ENCODE results near the gene PTPRC. TPM values are rescaled to one million over a fixed set of nuclear protein-coding genes. Genes with fewer than 3 reads are reported as not detected.
A peak's percentile ranks its signal among the peaks of the same experiment; 100 is the strongest.

Gene PTPRC
- total and polyA plus RNA-seq, 2 experiments from 2014 or later, result 0.66 to 0.86 TPM

- WGBS, 2 experiments (ENCODE audit: low coverage in 1 of 2, low lambda C conversion rate in 2 of 2, missing lambda C conversion rate in 2 of 2), result 75 to 76% methylated on average over 5 of the region's 5 CpGs
- Histone ChIP-seq H3K36me3 (ENCODE audit: low read depth) (no peaks in the 10 kb centered on the region), H3F3A (ENCODE audit: insufficient read depth) (0 out of 2 replicates have a peak, but pooled peaks cover 6% of the 10 kb centered on the region), H3K9me3 (ENCODE audit: low read depth) (no peaks in the 10 kb centered on the region), H3K9me2 (ENCODE audit: insufficient read depth) (no peaks in the 10 kb centered on the region), H3K9ac (no peak overlapping the region), H3K27me3 (replicated peaks; ENCODE audit: insufficient read depth) (no peaks in the 10 kb centered on the region), H4K20me1 (ENCODE audit: insufficient read depth) (no peaks in the 10 kb centered on the region), H3K4me3 (no peak overlapping the region), H3K4me1 (ENCODE audit: insufficient read depth) (peaks cover 14% of the 10 kb centered on the region), H3K79me2 (ENCODE audit: insufficient read depth) (no peaks in the 10 kb centered on the region), H3K27ac (no peak overlapping the region), H3K4me2 (ENCODE audit: unreplicated experiment) (no peak overlapping the region), H2AFZ (no peak overlapping the region)
- TF ChIP-seq EZH2 (IDR thresholded peaks at IDR 0.05; ENCODE audit: insufficient read depth, poor library complexity, severe bottlenecking), result no peak
- TF ChIP-seq EZH2phosphoT487 (IDR thresholded peaks at IDR 0.05; ENCODE audit: insufficient read depth, low read depth), result no peak
- DNase-seq, result no peak
- in situ Hi-C loops (cut with MboI), result no loop called here
Measured at GRCh38 chr1:198729195-198729863, 90.5 kb downstream of the PTPRC start.

- peaks cover 9% of the 10 kb centered on the region for H3K4me1 ChIP-seq (ENCODE audit: insufficient read depth)
- H3F3A ChIP-seq (ENCODE audit: insufficient read depth), result 0 out of 2 replicates have a peak, but pooled peaks cover 6% of the 10 kb centered on the region
- in situ Hi-C loops (cut with MboI), result no loop called here
- no peak overlapping the region for H3K4me3 ChIP-seq
- no peaks in the 10 kb centered on the region for H3K9me2 ChIP-seq (ENCODE audit: insufficient read depth)
- no peak for DNase-seq
- no peak overlapping the region for H3K9ac ChIP-seq
- H2AFZ ChIP-seq, result no peak overlapping the region
- 63% methylated on average over 2 of the region's 2 CpGs for WGBS, 2 experiments (ENCODE audit: low coverage in 1 of 2, low lambda C conversion rate in 2 of 2, missing lambda C conversion rate in 2 of 2)
- H3K4me2 ChIP-seq (ENCODE audit: unreplicated experiment), result no peak overlapping the region
- no peak overlapping the region for H3K27ac ChIP-seq
- no peaks in the 10 kb centered on the region for H3K79me2 ChIP-seq (ENCODE audit: insufficient read depth)
- TF ChIP-seq EZH2phosphoT487 (IDR thresholded peaks at IDR 0.05; ENCODE audit: insufficient read depth, low read depth) (no peak), EZH2 (IDR thresholded peaks at IDR 0.05; ENCODE audit: insufficient read depth, poor library complexity, severe bottlenecking) (no peak)
- H3K36me3 ChIP-seq (ENCODE audit: low read depth), result no peaks in the 10 kb centered on the region
- no peaks in the 10 kb centered on the region for H4K20me1 ChIP-seq (ENCODE audit: insufficient read depth)
- H3K27me3 ChIP-seq (replicated peaks; ENCODE audit: insufficient read depth), result no peaks in the 10 kb centered on the region
- H3K9me3 ChIP-seq (ENCODE audit: low read depth), result no peaks in the 10 kb centered on the region
Measured at GRCh38 chr1:198730952-198731351, 92.1 kb downstream of the PTPRC start.

DNA sequence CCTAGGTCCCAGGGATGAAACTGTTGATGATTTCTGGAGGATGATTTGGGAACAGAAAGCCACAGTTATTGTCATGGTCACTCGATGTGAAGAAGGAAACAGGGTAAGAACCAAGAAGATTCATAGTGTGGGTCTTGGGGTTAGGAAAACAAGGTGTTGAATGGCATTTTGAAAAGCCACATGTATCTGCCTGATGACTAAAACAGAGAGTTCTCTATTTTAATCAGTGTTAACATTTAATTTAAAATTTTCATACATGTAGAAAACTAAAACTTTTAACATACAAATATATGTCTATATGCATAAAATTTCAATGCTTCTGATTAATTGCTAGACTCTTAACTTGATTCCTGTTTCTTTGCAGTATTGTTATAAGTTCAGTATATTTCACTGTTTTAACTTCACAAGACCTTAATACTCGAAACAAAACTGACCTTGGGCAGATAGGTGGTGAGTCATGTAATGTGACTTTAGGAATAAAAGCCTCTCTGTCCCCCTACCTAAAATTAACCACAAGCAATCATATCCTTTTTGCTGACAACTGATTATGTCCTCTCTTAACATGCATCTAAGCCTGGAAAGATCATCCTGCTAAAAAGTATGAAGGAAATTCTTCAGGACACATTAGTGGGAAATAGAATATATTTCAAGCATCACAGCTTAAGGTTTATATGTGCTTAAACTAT is 95.6 kb downstream of the PTPRC start:
- no peaks in the 10 kb centered on the region; the same call in 1 of the 2 replicates for H3K4me1 ChIP-seq (ENCODE audit: insufficient read depth)
- H3K4me3 ChIP-seq, result no peak overlapping the region
- DNase-seq, result no peak
- H3K36me3 ChIP-seq (ENCODE audit: low read depth), result no peaks in the 10 kb centered on the region
- no peaks in the 10 kb centered on the region for H3F3A ChIP-seq (ENCODE audit: insufficient read depth)
- TF ChIP-seq EZH2 (IDR thresholded peaks at IDR 0.05; ENCODE audit: insufficient read depth, poor library complexity, severe bottlenecking) (no peak), EZH2phosphoT487 (IDR thresholded peaks at IDR 0.05; ENCODE audit: insufficient read depth, low read depth) (no peak)
- WGBS, 2 experiments (ENCODE audit: low coverage in 1 of 2, low lambda C conversion rate in 2 of 2, missing lambda C conversion rate in 2 of 2), result 65 to 66% methylated on average over 2 of the region's 2 CpGs
- no peaks in the 10 kb centered on the region for H3K9me3 ChIP-seq (ENCODE audit: low read depth)
- no peaks in the 10 kb centered on the region for H3K79me2 ChIP-seq (ENCODE audit: insufficient read depth)
- no peak overlapping the region for H3K9ac ChIP-seq
- H4K20me1 ChIP-seq (ENCODE audit: insufficient read depth), result no peaks in the 10 kb centered on the region
- no peak overlapping the region for H2AFZ ChIP-seq
- no peaks in the 10 kb centered on the region for H3K27me3 ChIP-seq (replicated peaks; ENCODE audit: insufficient read depth)
- no peak overlapping the region for H3K4me2 ChIP-seq (ENCODE audit: unreplicated experiment)
- no peaks in the 10 kb centered on the region for H3K9me2 ChIP-seq (ENCODE audit: insufficient read depth)
- in situ Hi-C loops (cut with MboI), result no loop called here
- no peak overlapping the region for H3K27ac ChIP-seq

DNA sequence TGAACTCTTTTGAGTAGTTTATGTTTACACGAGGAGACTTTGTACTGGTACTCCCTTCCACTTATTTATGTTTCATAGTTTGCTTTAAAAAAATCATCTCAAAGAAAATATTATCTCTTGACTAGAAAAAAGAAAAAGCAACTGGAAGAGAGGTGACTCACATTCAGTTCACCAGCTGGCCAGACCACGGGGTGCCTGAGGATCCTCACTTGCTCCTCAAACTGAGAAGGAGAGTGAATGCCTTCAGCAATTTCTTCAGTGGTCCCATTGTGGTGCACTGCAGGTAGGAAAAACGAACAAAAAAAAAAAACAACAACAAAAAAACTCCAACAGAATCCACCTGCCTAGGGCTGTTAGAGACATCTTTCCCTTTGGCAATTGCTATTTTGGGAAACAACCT is 102.9 kb downstream of the PTPRC start:
- no peak overlapping the region for H2AFZ ChIP-seq
- no peak overlapping the region for H3K27ac ChIP-seq
- peak; percentile 56 for DNase-seq
- no peaks in the 10 kb centered on the region for H3K9me3 ChIP-seq (ENCODE audit: low read depth)
- H3K79me2 ChIP-seq (ENCODE audit: insufficient read depth), result no peaks in the 10 kb centered on the region
- H3K27me3 ChIP-seq (replicated peaks; ENCODE audit: insufficient read depth), result no peaks in the 10 kb centered on the region
- H3K4me1 ChIP-seq (ENCODE audit: insufficient read depth), result no peaks in the 10 kb centered on the region
- no peaks in the 10 kb centered on the region for H4K20me1 ChIP-seq (ENCODE audit: insufficient read depth)
- TF ChIP-seq EZH2 (IDR thresholded peaks at IDR 0.05; ENCODE audit: insufficient read depth, poor library complexity, severe bottlenecking) (no peak), EZH2phosphoT487 (IDR thresholded peaks at IDR 0.05; ENCODE audit: insufficient read depth, low read depth) (no peak)
- no peaks in the 10 kb centered on the region for H3K36me3 ChIP-seq (ENCODE audit: low read depth)
- H3K4me3 ChIP-seq, result no peak overlapping the region
- no peak overlapping the region for H3K9ac ChIP-seq
- no peaks in the 10 kb centered on the region for H3K9me2 ChIP-seq (ENCODE audit: insufficient read depth)
- H3K4me2 ChIP-seq (ENCODE audit: unreplicated experiment), result no peak overlapping the region
- in situ Hi-C loops (cut with MboI), result no loop called here
- 50 to 61% methylated on average over 3 of the region's 3 CpGs for WGBS, 2 experiments (ENCODE audit: low coverage in 1 of 2, low lambda C conversion rate in 2 of 2, missing lambda C conversion rate in 2 of 2)
- no peaks in the 10 kb centered on the region for H3F3A ChIP-seq (ENCODE audit: insufficient read depth)

All from GM23248 (cell line).